Astrocyte (in vitro differentiated cells and primary cell): ENCODE measurements around the gene NSUN5.

Experiments used
- EZH2 ChIP-seq: IDR thresholded peaks from 2 replicates; pipeline ENCODE4 v1.6.1; 2012; ENCODE audit warnings: mild to moderate bottlenecking, low read length, inconsistent platforms; ENCODE audit not compliant: insufficient read depth
- TF ChIP-seq, protein P1 (sequence below): IDR thresholded peaks from 2 replicates; pipeline ENCODE4 v1.5.1; 2011; ENCODE audit warnings: low read depth, mild to moderate bottlenecking, inconsistent platforms, low read length, moderate library complexity; ENCODE audit not compliant: insufficient read depth

DNA sequence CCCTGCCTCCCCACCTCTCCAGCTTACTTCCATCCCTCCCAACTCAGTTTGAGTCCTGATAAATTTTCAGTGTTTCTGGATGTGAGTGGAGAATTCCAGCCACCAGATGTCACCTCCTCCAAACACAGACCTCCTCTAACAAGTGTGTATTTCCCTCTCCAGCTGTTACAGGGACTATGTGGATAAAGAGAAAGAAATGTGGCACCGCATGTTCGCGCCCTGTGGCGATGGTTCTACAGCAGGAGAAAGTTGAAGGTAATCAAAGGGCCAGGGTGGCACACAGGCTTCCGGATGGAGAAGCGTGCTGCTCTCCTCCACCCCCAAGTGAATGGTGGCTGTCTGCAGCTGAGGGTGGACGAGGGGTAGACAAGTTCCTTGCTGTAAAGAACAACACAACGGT is 34.0 kb upstream of the NSUN5 start:
- TF ChIP-seq, protein P1, sequence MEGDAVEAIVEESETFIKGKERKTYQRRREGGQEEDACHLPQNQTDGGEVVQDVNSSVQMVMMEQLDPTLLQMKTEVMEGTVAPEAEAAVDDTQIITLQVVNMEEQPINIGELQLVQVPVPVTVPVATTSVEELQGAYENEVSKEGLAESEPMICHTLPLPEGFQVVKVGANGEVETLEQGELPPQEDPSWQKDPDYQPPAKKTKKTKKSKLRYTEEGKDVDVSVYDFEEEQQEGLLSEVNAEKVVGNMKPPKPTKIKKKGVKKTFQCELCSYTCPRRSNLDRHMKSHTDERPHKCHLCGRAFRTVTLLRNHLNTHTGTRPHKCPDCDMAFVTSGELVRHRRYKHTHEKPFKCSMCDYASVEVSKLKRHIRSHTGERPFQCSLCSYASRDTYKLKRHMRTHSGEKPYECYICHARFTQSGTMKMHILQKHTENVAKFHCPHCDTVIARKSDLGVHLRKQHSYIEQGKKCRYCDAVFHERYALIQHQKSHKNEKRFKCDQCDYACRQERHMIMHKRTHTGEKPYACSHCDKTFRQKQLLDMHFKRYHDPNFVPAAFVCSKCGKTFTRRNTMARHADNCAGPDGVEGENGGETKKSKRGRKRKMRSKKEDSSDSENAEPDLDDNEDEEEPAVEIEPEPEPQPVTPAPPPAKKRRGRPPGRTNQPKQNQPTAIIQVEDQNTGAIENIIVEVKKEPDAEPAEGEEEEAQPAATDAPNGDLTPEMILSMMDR: peak; percentile 56
- TF ChIP-seq EZH2: no peak
